Mesodermal cell (in vitro differentiated cells): Measurements from ENCODE around the gene FAM167B.

Experiments
- H3K27ac ChIP-seq: 2 replicates; pipeline ENCODE4 v1.7.0; 2013; ENCODE audit warnings: mild to moderate bottlenecking, low read depth, low read length, moderate library complexity; ENCODE audit not compliant: severe bottlenecking
- H3K36me3 ChIP-seq: 2 replicates; pipeline ENCODE4 v1.7.1; 2013; ENCODE audit warnings: mild to moderate bottlenecking, low read length, moderate library complexity; ENCODE audit not compliant: control insufficient read depth, insufficient read depth
- H3K4me1 ChIP-seq: one replicate; pipeline ENCODE4 v1.7.1; 2013; ENCODE audit warnings: mild to moderate bottlenecking, low read length; ENCODE audit not compliant: insufficient read depth, control insufficient read depth, poor library complexity, severe bottlenecking
- H3K4me3 ChIP-seq: 2 replicates; pipeline ENCODE4 v1.7.0; 2013; ENCODE audit warnings: low read length, control low read depth, mild to moderate bottlenecking; ENCODE audit not compliant: insufficient read depth, poor library complexity, severe bottlenecking; ENCODE audit errors: extremely low read depth
- H3K9me3 ChIP-seq: 2 replicates; pipeline ENCODE4 v1.7.1; 2013; ENCODE audit warnings: mild to moderate bottlenecking, low read length, moderate library complexity; ENCODE audit not compliant: control insufficient read depth
- whole genome bisulfite sequencing, 2 experiments: methylation state at CpG; one replicate each; pipeline ENCODE4 v1.1.5; 2013; ENCODE audit warnings: missing lambda C conversion rate in 2 of 2; ENCODE audit not compliant: insufficient coverage in 2 of 2; 5-methylcytosine and 5-hydroxymethylcytosine counted together

The FAM167B gene

GRCh38 chr1:32208469-32208868, 38.6 kb upstream of the FAM167B start:
- Histone ChIP-seq H3K36me3 (peaks cover 14% of the 10 kb centered on the region), H3K4me3 (no peak overlapping the region), H3K27ac (no peak overlapping the region), H3K9me3 (no peaks in the 10 kb centered on the region), H3K4me1 (no peaks in the 10 kb centered on the region)
- 95 to 99% methylated on average over 5 to 6 of the region's 6 CpGs for WGBS, 2 experiments

DNA sequence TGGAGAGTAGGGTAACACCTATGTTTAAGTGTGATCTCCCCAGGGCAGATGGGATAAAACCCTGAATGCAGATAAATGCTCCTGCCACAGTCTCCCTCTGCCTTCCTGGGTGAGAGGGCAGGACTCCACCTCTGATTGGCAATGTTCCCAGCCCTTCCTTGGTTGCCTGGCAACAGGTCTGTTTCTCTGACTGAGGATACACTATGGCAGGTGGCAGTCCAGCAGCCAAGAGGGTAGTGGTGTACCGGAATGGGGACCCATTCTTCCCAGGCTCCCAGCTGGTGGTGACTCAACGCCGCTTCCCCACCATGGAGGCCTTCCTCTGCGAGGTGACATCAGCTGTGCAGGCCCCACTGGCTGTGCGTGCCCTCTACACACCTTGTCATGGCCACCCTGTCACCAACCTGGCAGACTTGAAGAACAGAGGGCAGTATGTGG, 38.1 kb upstream of the FAM167B start, which contains the start of gene DCDC2B:
Gene DCDC2B, plus strand, starts transcription at position 199 of the 438 bp plus-strand sequence. Its CDS starts 5 bp downstream, at position 204.
- no peak within 1 kb of the TSS for H3K27ac ChIP-seq
- H3K36me3 ChIP-seq, result peaks cover 17% of the 10 kb centered on the region
- H3K4me3 ChIP-seq, result no peak within 1 kb of the TSS
- WGBS, 2 experiments, result 90 to 98% methylated on average over 4 to 5 of the region's 5 CpGs
- H3K9me3 ChIP-seq, result no peaks in the 10 kb centered on the region
- H3K4me1 ChIP-seq, result no peaks in the 10 kb centered on the region

DNA sequence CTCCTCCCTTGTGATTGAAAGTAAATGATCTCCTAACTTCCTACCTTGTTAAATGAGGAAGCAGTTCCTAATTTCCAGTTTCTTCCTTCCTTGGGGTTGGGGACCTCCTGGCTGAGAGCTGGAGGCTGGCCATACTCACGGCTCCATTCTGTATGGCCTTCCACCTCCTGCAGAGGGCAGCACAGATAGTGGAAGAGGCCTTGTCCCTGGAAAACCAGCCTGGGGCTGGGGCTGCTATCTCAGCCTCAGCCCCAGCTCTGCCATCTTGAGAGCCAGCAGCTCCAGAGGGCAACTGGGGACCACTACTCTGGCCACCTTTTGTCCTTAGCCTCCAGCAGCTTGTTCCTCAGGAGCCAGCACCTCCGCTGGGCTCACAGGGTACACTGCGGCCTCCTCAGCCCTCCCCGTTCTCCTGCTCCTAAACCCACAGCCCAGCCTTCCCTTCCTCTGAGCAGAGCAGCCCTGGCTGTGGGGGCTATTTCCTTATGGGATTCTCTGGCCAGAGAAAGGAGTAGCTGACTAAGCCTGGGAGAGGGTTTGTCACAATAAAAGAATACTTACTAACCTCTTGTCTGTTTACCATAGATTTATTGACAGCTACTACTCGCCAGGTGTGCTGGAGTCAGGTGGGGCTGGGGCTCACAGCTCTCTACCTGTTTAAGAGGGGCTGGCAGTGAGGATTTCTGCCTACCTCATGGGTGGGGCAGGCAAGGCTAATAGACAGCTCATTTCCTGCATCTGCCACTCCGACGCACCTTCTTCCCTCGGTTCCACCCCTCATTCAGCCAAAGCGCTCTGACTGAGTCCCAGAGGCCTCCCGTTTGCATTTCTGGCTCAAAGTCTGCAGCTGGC, 31.2 kb upstream of the FAM167B start:
- peaks cover 55% of the 10 kb centered on the region for H3K36me3 ChIP-seq
- no peak overlapping the region for H3K4me3 ChIP-seq
- H3K9me3 ChIP-seq, result no peaks in the 10 kb centered on the region
- no peak overlapping the region for H3K27ac ChIP-seq
- peaks cover 4% of the 10 kb centered on the region for H3K4me1 ChIP-seq
- WGBS, 2 experiments, result 78 to 83% methylated on average over 6 of the region's 10 CpGs

DNA sequence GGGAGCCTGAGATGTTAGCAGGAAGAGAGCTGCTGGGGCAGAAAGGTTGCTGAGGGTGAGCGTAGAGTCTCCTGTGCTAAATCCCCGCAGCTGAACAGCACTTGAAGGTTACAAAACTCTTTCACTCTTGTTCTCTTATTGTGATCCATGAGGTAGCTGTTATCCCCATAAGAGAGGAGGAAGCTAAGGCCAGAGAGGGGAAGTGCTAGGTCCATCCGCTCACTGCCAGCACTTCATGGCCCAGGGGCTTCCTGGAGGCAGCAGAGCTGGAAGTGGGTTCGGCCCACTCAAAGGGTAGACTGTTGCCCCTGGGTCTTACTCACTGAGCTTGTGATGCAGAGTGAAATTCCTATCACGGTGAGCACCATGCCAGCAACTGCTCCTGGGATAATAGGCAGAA, 30.5 kb upstream of the FAM167B start:
- Histone ChIP-seq H3K36me3 (peaks cover 55% of the 10 kb centered on the region), H3K4me3 (no peak overlapping the region), H3K9me3 (no peaks in the 10 kb centered on the region), H3K27ac (no peak overlapping the region), H3K4me1 (peaks cover 7% of the 10 kb centered on the region)
- 94 to 96% methylated on average over 3 to 4 of the region's 5 CpGs for WGBS, 2 experiments

- Histone ChIP-seq H3K4me3 (no peak overlapping the region), H3K9me3 (no peaks in the 10 kb centered on the region), H3K27ac (no peak overlapping the region), H3K36me3 (peaks cover 54% of the 10 kb centered on the region), H3K4me1 (peaks cover 14% of the 10 kb centered on the region)
- WGBS, 2 experiments, result 93 to 95% methylated on average over 3 to 5 of the region's 7 CpGs
These were observed 28.0 kb upstream of the FAM167B start for GRCh38 chr1:32219022-32219421.

DNA sequence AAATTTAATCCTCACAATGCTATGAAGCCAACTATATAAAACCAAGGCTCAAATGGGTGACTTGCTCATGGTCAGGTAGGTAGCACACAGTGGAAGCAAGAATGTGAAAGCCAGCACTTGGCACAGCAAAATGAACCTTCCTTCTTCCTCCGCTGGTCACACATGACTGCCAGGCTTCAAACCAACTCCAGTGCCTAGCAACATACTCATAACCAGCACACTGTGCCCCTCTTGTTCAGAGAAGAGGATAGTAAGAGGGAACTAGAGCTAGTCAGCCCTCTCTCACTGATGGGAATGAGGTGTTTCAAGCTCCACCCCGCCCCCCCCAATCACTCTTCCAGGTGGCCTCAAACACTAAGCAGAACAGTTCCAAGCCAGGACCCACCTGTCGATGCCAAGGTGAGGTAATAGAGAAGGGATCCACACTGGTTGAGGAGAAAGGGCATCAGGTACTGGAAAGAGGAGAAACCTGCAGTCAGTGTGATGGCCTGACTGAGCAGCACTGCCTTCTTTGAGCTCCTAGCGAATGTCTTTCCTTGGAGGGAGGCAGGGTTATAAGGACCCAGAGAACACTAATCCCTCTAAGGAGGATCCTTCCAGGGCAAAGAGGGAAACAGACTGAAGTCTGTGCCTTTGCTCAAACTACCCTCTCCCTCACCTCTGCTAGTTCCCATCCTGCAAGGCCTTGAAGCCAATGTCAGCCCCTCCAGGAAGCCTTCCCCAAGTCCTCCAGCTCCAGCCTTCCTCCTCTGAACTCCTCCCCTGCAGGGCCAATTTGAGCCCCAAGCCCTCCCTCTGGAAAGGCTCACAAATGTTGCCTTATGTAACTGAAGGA, 26.1 kb upstream of the FAM167B start:
- no peaks in the 10 kb centered on the region for H3K9me3 ChIP-seq
- WGBS, 2 experiments, result 93 to 100% methylated on average over 2 of the region's 4 CpGs
- peaks cover 14% of the 10 kb centered on the region for H3K4me1 ChIP-seq
- H3K4me3 ChIP-seq, result peak overlapping the region; percentile 96
- peaks cover 57% of the 10 kb centered on the region for H3K36me3 ChIP-seq
- H3K27ac ChIP-seq, result no peak overlapping the region

- H3K36me3 ChIP-seq, result peaks cover 58% of the 10 kb centered on the region
- peak overlapping the region; percentile 85 for H3K27ac ChIP-seq
- 4 to 5% methylated on average over 10 to 12 of the region's 13 CpGs for WGBS, 2 experiments
These were observed 25.4 kb upstream of the FAM167B start for GRCh38 chr1:32221581-32221979.

DNA sequence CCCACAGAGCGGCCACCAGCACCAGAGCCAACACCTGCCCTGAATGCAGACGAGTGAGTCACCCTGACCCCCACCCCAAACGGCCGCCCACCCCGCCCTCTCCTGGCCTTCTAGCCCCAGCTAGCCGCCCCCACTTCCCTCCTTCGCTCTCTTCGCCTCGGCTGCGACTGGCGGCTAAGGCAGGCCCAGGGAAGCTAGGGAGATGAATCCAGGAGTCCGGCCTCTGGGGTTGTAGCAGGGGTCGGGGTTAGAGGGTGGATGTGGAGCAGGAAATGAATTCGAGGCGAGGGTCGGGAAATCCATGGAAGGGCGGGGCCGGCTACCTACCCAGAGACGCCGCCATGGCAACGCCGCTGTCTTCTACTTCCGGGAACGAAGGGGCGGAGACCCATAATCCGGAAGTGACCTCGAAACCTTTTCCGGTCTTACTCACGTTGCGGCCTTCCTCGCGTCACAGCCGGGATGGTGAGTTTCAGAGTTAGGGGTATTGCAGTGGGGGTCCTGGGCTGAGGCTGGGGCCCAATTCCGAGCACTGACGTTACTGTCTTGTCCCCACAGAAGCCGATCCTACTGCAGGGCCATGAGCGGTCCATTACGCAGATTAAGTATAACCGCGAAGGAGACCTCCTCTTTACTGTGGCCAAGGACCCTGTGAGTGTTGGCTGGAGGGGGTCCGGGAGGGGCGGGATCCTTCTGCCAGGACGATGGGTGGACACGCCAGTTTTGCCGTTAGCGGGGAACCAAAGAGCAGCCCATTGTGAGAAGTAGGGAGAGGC, 24.9 kb upstream of the FAM167B start, which contains the start of the genes EIF3I and TMEM234:
Gene EIF3I, plus strand, starts transcription at position 428 of the 776 bp plus-strand sequence. Its CDS starts 35 bp downstream, at position 463.
Gene TMEM234, minus strand, starts transcription at position 374 of the 776 bp plus-strand sequence. Its CDS starts 31 bp downstream, at position 343.
- Histone ChIP-seq H3K27ac (peak within 1 kb of the TSS; percentile 85), H3K4me1 (peaks cover 14% of the 10 kb centered on the region), H3K9me3 (no peaks in the 10 kb centered on the region), H3K36me3 (peaks cover 57% of the 10 kb centered on the region), H3K4me3 (peak within 1 kb of the TSS; percentile 96)
- 0% methylated on average over 30 to 33 of the region's 46 CpGs for WGBS, 2 experiments

More at GRCh38 chr1:32221581-32221979, 25.4 kb upstream of the FAM167B start:
- no peaks in the 10 kb centered on the region for H3K9me3 ChIP-seq
- peak overlapping the region; percentile 96 for H3K4me3 ChIP-seq
- peaks cover 14% of the 10 kb centered on the region for H3K4me1 ChIP-seq

- 92 to 94% methylated on average over 3 of the region's 3 CpGs for WGBS, 2 experiments
- Histone ChIP-seq H3K4me1 (peaks cover 14% of the 10 kb centered on the region), H3K4me3 (peak overlapping the region; percentile 2), H3K9me3 (no peaks in the 10 kb centered on the region), H3K27ac (no peak overlapping the region), H3K36me3 (peaks cover 65% of the 10 kb centered on the region)
These were observed 23.3 kb upstream of the FAM167B start for GRCh38 chr1:32223683-32224082.

- H3K4me3 ChIP-seq, result no peak overlapping the region
These were observed 22.7 kb upstream of the FAM167B start for GRCh38 chr1:32224285-32224684.

More at GRCh38 chr1:32224285-32224684, 22.7 kb upstream of the FAM167B start:
- no peaks in the 10 kb centered on the region for H3K9me3 ChIP-seq
- 97 to 100% methylated on average over 2 to 3 of the region's 4 CpGs for WGBS, 2 experiments
- H3K4me1 ChIP-seq, result peaks cover 14% of the 10 kb centered on the region
- no peak overlapping the region for H3K27ac ChIP-seq
- H3K36me3 ChIP-seq, result peaks cover 65% of the 10 kb centered on the region
